Endothelial cell of umbilical vein (primary cell): ENCODE measurements around the gene LY6G6C. TPM values are rescaled to one million over a fixed set of nuclear protein-coding genes. Genes with fewer than 3 reads are reported as not detected.

Experiments used
- BruUV-seq: library from RNA; stranded (reverse); fragments of 400-500 nt; replicated peaks from 2 replicates; lab custom pipeline; 2021; lab: Mats Ljungman, UMichigan
- CTCF ChIA-PET: fragments of 300-600, 350-600 bp; sonication (Branson Sonifier 250); formaldehyde crosslinking; loops from one replicate; lab custom pipeline; 2021; ENCODE audit warnings: antibody characterized with exemption, inconsistent platforms; lab: Charles Lee
- POLR2A ChIA-PET: fragments of 300-600, 350-600 bp; sonication (Branson Sonifier 250); formaldehyde crosslinking; loops from one replicate; lab custom pipeline; 2021; ENCODE audit warnings: antibody characterized with exemption, inconsistent platforms; lab: Charles Lee
- DNase-seq: peaks from one replicate; pipeline ENCODE4 v3.0.0-alpha.2; 2011; ENCODE audit warnings: low read depth, low spot score
- FAIRE-seq: peaks from 2 replicates; lab custom pipeline; 2011; peaks lifted over from hg19 to GRCh38; lab: Jason Lieb, UNC
- H2AFZ ChIP-seq: 2 replicates; pipeline ENCODE4 v1.6.0; 2012; ENCODE audit warnings: low read depth, low read length, control low read depth, inconsistent platforms
- H3K27ac ChIP-seq: 2 replicates; pipeline ENCODE4 v1.5.1; 2011; ENCODE audit warnings: low read depth, mild to moderate bottlenecking, control low read depth, low read length, moderate library complexity; ENCODE audit not compliant: insufficient read depth
- H3K27me3 ChIP-seq, 2 experiments: 2 replicates each; pipeline versions ENCODE4 v1.6.0 to v1.6.1; 2011; ENCODE audit warnings: low read length in 2 of 2, mixed read lengths in 1 of 2; ENCODE audit not compliant: control insufficient read depth in 2 of 2, insufficient read depth in 2 of 2
- H3K36me3 ChIP-seq, 2 experiments: 2 replicates in 1 of 2; 3 replicates in 1 of 2; pipeline ENCODE4 v1.5.1; 2011; ENCODE audit warnings: low read length in 2 of 2, mild to moderate bottlenecking in 1 of 2, moderate library complexity in 1 of 2; ENCODE audit not compliant: control insufficient read depth in 2 of 2, insufficient read depth in 2 of 2; ENCODE audit errors: extremely low read depth in 1 of 2
- H3K4me1 ChIP-seq: 3 replicates; pipeline ENCODE4 v1.5.1; 2011; ENCODE audit warnings: mild to moderate bottlenecking, low read length; ENCODE audit not compliant: control insufficient read depth, insufficient read depth; ENCODE audit errors: extremely low read depth
- H3K4me2 ChIP-seq: 2 replicates; pipeline ENCODE4 v1.6.1; 2011; ENCODE audit warnings: low read length, control low read depth, mixed read lengths; ENCODE audit not compliant: insufficient read depth
- H3K4me3 ChIP-seq, 3 experiments: fragments of 200-600 bp in 1 of 3; sonication (generic), shearing (Covaris generic) in 1 of 3; replicated peaks in 1 of 3; 2 replicates each; pipeline ENCODE4 v1.5.1; 2011 to 2016; ENCODE audit warnings: control low read depth in 3 of 3, low read length in 3 of 3, mild to moderate bottlenecking in 2 of 3, inconsistent platforms in 1 of 3, low read depth in 1 of 3, moderate library complexity in 1 of 3; ENCODE audit not compliant: insufficient read depth in 1 of 3
- H3K79me2 ChIP-seq: 2 replicates; pipeline ENCODE4 v1.6.0; 2012; ENCODE audit warnings: low read length, inconsistent platforms; ENCODE audit not compliant: control insufficient read depth, insufficient read depth
- H3K9ac ChIP-seq: replicated peaks from 2 replicates; pipeline ENCODE3; 2011; ENCODE audit warnings: low read length, control low read depth; ENCODE audit not compliant: insufficient read depth; ENCODE audit errors: extremely low read depth
- H3K9me1 ChIP-seq: replicated peaks from 3 replicates; pipeline ENCODE4 v1.6.0; 2011; ENCODE audit warnings: mild to moderate bottlenecking, low read length; ENCODE audit not compliant: control insufficient read depth, insufficient read depth; ENCODE audit errors: extremely low read depth
- H3K9me3 ChIP-seq: replicated peaks from 2 replicates; pipeline ENCODE4 v1.5.1; 2012; ENCODE audit warnings: low read length, inconsistent platforms; ENCODE audit not compliant: control insufficient read depth, insufficient read depth
- H4K20me1 ChIP-seq: replicated peaks from 2 replicates; pipeline ENCODE3; 2011; ENCODE audit warnings: mild to moderate bottlenecking, low read length; ENCODE audit not compliant: control insufficient read depth, insufficient read depth; ENCODE audit errors: extremely low read depth
- CTCF ChIP-seq, 2 donors: IDR thresholded peaks; 1 replicate in 1 of 2; 2 replicates in 1 of 2; pipeline ENCODE4 v1.5.1; 2011; ENCODE audit warnings: low read length in 2 of 2, mild to moderate bottlenecking in 2 of 2, moderate library complexity in 2 of 2, control low read depth in 1 of 2, inconsistent platforms in 1 of 2, low read depth in 1 of 2; ENCODE audit not compliant: insufficient read depth in 1 of 2; ENCODE audit errors: extremely low read depth in 1 of 2
- EZH2 ChIP-seq: IDR thresholded peaks from 2 replicates; pipeline ENCODE4 v1.6.1; 2012; ENCODE audit warnings: borderline replicate concordance, low read depth, mild to moderate bottlenecking, moderate library complexity, low read length, inconsistent platforms; ENCODE audit not compliant: severe bottlenecking
- FOS ChIP-seq: IDR thresholded peaks from 2 replicates; pipeline ENCODE4 v1.6.1; 2011; ENCODE audit warnings: mild to moderate bottlenecking, low read length, moderate library complexity, borderline replicate concordance; ENCODE audit not compliant: insufficient read depth
- GATA2 ChIP-seq: IDR thresholded peaks from 2 replicates; pipeline ENCODE4 v1.7.0; 2011; ENCODE audit warnings: low read depth, mild to moderate bottlenecking, moderate library complexity, mixed read lengths, low read length; ENCODE audit not compliant: insufficient read length, insufficient read depth
- JUN ChIP-seq: IDR thresholded peaks from 2 replicates; pipeline ENCODE4 v1.6.1; 2011; ENCODE audit warnings: borderline replicate concordance, low read depth; ENCODE audit not compliant: insufficient read length, insufficient read depth
- MAX ChIP-seq: IDR thresholded peaks from 2 replicates; pipeline ENCODE4 v1.6.1; 2011; ENCODE audit not compliant: insufficient read depth, insufficient read length
- MYC ChIP-seq: IDR thresholded peaks from one replicate; pipeline ENCODE4 v1.6.1; 2011; ENCODE audit warnings: mild to moderate bottlenecking, low read depth, low read length
- POLR2A ChIP-seq: IDR thresholded peaks from 2 replicates; pipeline ENCODE4 v1.6.1; 2012; ENCODE audit warnings: low read depth, mild to moderate bottlenecking, control low read depth, low read length
- POLR2AphosphoS5 ChIP-seq: IDR thresholded peaks from 2 replicates; pipeline ENCODE4 v1.6.1; 2012; ENCODE audit warnings: low read depth, mild to moderate bottlenecking, control low read depth, low read length, moderate library complexity; ENCODE audit not compliant: insufficient read depth
- dilution Hi-C: fragments of 300-500 bp; cut with MboI; formaldehyde crosslinking; loops from one replicate; pipeline ENCODE4 v1.15.0; 2019; ENCODE audit warnings: low sequenced_read_pairs; ENCODE audit not compliant: extremely low pct_ligation_motif_present
- intact Hi-C: fragments of 100-400 bp; cut with micrococcal nuclease; formaldehyde crosslinking; loops from one replicate; pipeline ENCODE4 v1.10.0; 2022
- polyA plus RNA-seq, 4 experiments: library from polyadenylated mRNA; depleted of rRNA in 3 of 4; stranded (reverse) in 3 of 4; unstranded in 1 of 4; fragments of >200 nt; gene quantifications; 2 replicates each; pipeline versions ENCODE4 v1.2.1 to v1.2.3, GENCODE V29; 2011 to 2012; ENCODE audit warnings: missing spikeins in 1 of 4
- total RNA-seq: library from RNA; stranded (reverse); gene quantifications from 2 replicates; pipeline ENCODE4 v1.2.3, GENCODE V29; 2021

LY6G6C gene
- total and polyA plus RNA-seq, 2 donors (not counting 3 experiments of a cell fraction or from before 2014, with no cell fraction given): 0.33 TPM; not detected in 1

- DNase-seq (no peak), FAIRE-seq (no peak)
- POLR2A ChIA-PET: interaction anchor here (0.6 to 2.3 kb wide), 3 partner anchors 9 to 106 kb away, joined by 6 to 10 read pairs (median 8); partner anchors contain the start of genes HSPA1B and LY6G6D
- Histone ChIP-seq H3K9ac (no peak overlapping the region), H3K36me3 (peaks cover 3 to 16% of the 10 kb centered on the region in 2 experiments), H3K9me3 (no peaks in the 10 kb centered on the region), H3K27ac (no peak overlapping the region), H3K9me1 (no peaks in the 10 kb centered on the region), H3K4me3 (no peak overlapping the region), H3K79me2 (no peaks in the 10 kb centered on the region), H4K20me1 (no peaks in the 10 kb centered on the region), H3K27me3 (peaks cover 0 to 2% of the 10 kb centered on the region in 2 experiments), H2AFZ (no peak overlapping the region), H3K4me1 (peaks cover 26% of the 10 kb centered on the region), H3K4me2 (no peak overlapping the region)
- intact Hi-C loops: no loop called here
- dilution Hi-C loops: no loop called here
- CTCF ChIA-PET: interaction anchor here (0.7 to 1.8 kb wide), 5 partner anchors 14 to 434 kb away, joined by 3 to 5 read pairs (median 3); no protein-coding TSS in a partner anchor
- no TSS peak for BruUV-seq
- TF ChIP-seq FOS (no peak), MAX (no peak), MYC (no peak), GATA2 (no peak), JUN (no peak), CTCF (IDR thresholded peaks at IDR 0.05; ENCODE audit: extremely low read depth in 1 of 2, insufficient read depth in 1 of 2, low read depth in 1 of 2, low read length in 2 of 2) (no peak), POLR2A (no peak), EZH2 (no peak), POLR2AphosphoS5 (no peak)
These were observed 2.6 kb upstream of the LY6G6C start for GRCh38 chr6:31723980-31724691.
